ENCODE data around the gene DRC1. TPM values are rescaled to one million over a fixed set of nuclear protein-coding genes. Genes with fewer than 3 reads are reported as not detected.
A peak's percentile ranks its signal among the peaks of the same experiment; 100 is the strongest.

Gene DRC1
- total RNA-seq, 1 donor from 2014 or later, result 2.3 TPM

DNA sequence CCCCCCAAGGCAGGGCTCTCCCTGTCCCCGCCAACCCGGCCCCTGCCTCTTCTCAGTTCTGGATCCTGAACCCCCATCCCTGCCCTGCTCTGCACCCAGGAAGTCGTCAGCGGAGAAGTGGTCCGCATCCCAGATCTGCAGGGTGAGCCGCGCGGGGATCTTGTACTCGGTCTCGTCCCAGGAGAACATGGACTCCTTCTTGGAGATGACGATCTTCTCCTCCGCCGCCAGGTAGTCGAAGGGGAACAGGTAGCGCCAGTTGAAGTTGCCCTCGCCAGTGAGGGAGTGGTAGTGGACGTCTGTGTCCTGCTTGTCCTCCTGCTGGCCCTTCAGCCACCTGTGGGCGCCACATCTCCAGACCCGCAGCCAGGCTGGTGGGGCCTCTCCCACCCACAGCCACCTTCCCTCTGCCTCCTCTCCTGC, 59.9 kb downstream of the DRC1 start:
- Mint-ChIP-seq H3K36me3 (ENCODE audit: unreplicated experiment) (no peaks in the 10 kb centered on the region), H3K27me3 (ENCODE audit: unreplicated experiment) (peaks cover 5% of the 10 kb centered on the region), H3K27ac (ENCODE audit: unreplicated experiment) (no peak overlapping the region), H3K4me3 (ENCODE audit: unreplicated experiment) (no peak overlapping the region), H3K4me1 (ENCODE audit: low read depth, unreplicated experiment) (peaks cover 5% of the 10 kb centered on the region), H3K9me3 (ENCODE audit: unreplicated experiment) (peaks cover 4% of the 10 kb centered on the region)
- no peak for DNase-seq
- no peak for TF ChIP-seq CTCF (IDR thresholded peaks at IDR 0.05; ENCODE audit: partially characterized antibody, unreplicated experiment)

DNA sequence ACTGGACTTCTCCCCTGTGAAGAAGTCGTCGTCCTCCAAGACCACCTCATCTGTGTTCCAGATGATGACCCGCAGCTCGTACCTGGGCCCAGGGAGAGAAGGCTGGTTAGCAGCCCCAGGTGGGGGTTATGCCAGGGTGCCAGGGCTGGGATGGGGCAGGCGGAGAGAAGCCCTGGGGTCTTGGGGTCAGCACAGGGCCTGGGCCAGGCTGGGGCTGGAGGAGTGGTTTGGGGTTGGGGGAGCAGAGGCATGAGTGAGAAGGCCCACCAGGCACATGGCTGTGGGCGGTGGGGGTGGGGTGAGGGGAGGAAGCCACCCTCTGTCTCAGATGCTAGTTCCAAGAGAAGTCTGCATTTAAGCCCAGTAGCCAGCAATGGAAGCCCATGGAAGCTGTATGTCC, 60.4 kb downstream of the DRC1 start:
- H3K27me3 Mint-ChIP-seq (ENCODE audit: unreplicated experiment), result peaks cover 5% of the 10 kb centered on the region
- peaks cover 5% of the 10 kb centered on the region for H3K4me1 Mint-ChIP-seq (ENCODE audit: low read depth, unreplicated experiment)
- no peak overlapping the region for H3K4me3 Mint-ChIP-seq (ENCODE audit: unreplicated experiment)
- H3K27ac Mint-ChIP-seq (ENCODE audit: unreplicated experiment), result no peak overlapping the region
- H3K9me3 Mint-ChIP-seq (ENCODE audit: unreplicated experiment), result peaks cover 4% of the 10 kb centered on the region
- no peaks in the 10 kb centered on the region for H3K36me3 Mint-ChIP-seq (ENCODE audit: unreplicated experiment)
- TF ChIP-seq CTCF (IDR thresholded peaks at IDR 0.05; ENCODE audit: partially characterized antibody, unreplicated experiment), result no peak
- DNase-seq, result no peak

GRCh38 chr2:26462511-26463243, 61.0 kb downstream of the DRC1 start:
- TF ChIP-seq CTCF (IDR thresholded peaks at IDR 0.05; ENCODE audit: partially characterized antibody, unreplicated experiment), result peak; percentile 52
- Mint-ChIP-seq H3K36me3 (ENCODE audit: unreplicated experiment) (no peaks in the 10 kb centered on the region), H3K9me3 (ENCODE audit: unreplicated experiment) (peaks cover 4% of the 10 kb centered on the region), H3K4me1 (ENCODE audit: low read depth, unreplicated experiment) (peaks cover 5% of the 10 kb centered on the region), H3K27ac (ENCODE audit: unreplicated experiment) (peak overlapping the region; percentile 62), H3K27me3 (ENCODE audit: unreplicated experiment) (peaks cover 5% of the 10 kb centered on the region), H3K4me3 (ENCODE audit: unreplicated experiment) (no peak overlapping the region)
- DNase-seq, result peak; percentile 72

- Mint-ChIP-seq H3K27me3 (ENCODE audit: unreplicated experiment) (peaks cover 5% of the 10 kb centered on the region), H3K27ac (ENCODE audit: unreplicated experiment) (peak overlapping the region; percentile 62), H3K4me1 (ENCODE audit: low read depth, unreplicated experiment) (peaks cover 5% of the 10 kb centered on the region), H3K4me3 (ENCODE audit: unreplicated experiment) (no peak overlapping the region), H3K36me3 (ENCODE audit: unreplicated experiment) (no peaks in the 10 kb centered on the region), H3K9me3 (ENCODE audit: unreplicated experiment) (peaks cover 3% of the 10 kb centered on the region)
- TF ChIP-seq CTCF (IDR thresholded peaks at IDR 0.05; ENCODE audit: partially characterized antibody, unreplicated experiment), result no peak
- no peak for DNase-seq
Measured at GRCh38 chr2:26463244-26464192, 61.8 kb downstream of the DRC1 start.
